Stimulated activated CD8-positive, alpha-beta memory T cell treated with anti-CD3 and anti-CD28 coated beads, Interleukin-15, amount 100 ng/mL, for 24 hours (primary cell): Measurements from ENCODE around the gene ZNF248.
A peak's percentile ranks its signal among the peaks of the same experiment; 100 is the strongest.
"Not testable (repeated sequence)": the region's sequence is repeated elsewhere in the genome, so short reads cannot be mapped to it uniquely, and the experiment has no call there.

Experiments used
- DNase-seq: peaks from one replicate; pipeline ENCODE4 v3.0.0-alpha.2; 2020; ENCODE audit warnings: low read depth

ZNF248 gene

DNA sequence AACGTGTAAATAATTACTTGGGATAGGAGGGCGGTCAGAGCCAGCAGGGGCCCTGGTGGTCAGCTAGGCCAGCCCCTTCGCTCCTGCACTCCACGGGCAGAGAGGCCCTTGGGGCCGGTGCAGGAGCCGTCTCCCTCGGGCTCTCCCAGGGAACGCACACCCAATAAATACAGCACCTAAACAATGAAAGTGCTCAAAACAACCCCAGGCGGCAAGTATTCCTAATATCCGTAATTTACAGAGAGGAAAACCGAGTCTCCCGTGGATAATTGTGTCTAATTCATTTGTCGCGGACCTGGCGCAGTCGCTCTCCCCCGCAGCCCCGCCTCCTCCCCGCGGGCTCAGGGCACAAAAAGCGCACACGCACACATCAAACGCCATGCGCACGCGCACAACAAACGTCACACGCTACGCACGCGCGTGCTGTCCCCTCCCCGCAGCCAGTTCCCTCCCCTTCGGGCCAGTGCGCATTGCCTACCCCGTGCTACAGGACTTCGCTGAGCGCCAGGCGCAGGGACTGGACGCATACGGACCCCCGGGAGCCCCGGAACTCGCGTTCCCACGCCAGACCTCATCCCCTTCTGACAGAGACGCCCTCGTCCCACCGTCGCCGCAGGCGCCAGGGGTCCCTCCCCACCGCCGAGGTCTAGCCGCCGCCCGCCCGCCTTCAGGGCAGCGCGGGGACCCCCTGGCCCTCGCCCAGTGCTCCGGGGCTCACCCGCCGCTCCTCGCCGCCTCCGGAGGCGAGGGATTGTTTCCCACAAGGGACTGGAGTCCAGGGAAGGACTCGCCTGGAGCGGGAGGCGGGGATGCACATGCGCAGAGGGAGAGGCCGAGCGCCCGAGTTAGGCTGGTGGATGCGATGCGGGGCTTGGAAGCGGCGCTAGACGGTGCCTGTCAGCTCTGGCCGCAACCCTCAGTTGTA lies at the start of gene ZNF248:
TSS of gene ZNF248 (minus strand) at position 324 of the 925 bp plus-strand sequence. CDS start 1,300 bp downstream, outside the sequence.
- peak; percentile 88 for DNase-seq

- DNase-seq: no peak
Measured at GRCh38 chr10:37906382-37906781, 49.0 kb upstream of the ZNF248 start.

- DNase-seq: no peak
Measured at GRCh38 chr10:37896436-37896835, 39.0 kb upstream of the ZNF248 start.

DNA sequence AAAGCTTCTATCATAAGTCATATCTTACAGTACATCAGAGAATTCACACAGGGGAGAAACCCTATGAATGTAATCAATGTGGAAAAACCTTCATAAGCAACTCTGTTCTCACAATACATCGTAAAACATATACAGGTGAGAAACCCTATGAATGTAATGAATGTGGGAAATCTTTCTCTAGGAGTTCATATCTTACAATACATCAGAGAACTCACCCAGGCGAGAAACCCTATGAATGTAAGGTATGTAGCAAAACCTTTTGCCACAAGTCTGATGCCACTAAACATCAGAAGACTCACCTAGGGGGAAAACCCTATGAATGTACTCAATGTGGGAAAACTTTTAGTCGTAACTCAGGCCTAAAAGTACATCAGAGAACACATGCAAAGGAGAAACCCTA lies 38.3 kb upstream of the ZNF248 start:
- DNase-seq: no peak

GRCh38 chr10:37885850-37886249 lies 28.4 kb upstream of the ZNF248 start:
- no peak for DNase-seq

GRCh38 chr10:37872955-37873354 lies 15.5 kb upstream of the ZNF248 start:
- no peak for DNase-seq

DNA sequence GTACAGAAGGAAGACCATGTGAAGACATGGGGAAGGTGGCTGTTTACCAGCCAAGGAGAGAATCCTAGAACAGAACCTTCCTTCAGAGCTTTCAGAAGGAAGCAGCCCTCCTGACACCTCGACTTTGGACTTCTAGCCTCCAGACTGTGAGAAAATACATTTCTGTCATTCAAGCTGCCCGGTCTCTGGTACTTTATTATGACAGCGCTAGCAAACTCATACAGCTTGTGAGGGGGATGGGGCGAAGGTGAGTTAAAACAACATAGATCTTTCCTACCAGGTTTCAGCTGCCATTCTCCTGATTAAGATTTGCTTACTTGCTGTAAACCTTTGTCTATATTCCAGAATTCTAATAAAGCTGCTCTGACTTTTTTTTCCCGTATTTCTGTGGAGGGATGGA lies 14.9 kb upstream of the ZNF248 start:
- no peak for DNase-seq

DNA sequence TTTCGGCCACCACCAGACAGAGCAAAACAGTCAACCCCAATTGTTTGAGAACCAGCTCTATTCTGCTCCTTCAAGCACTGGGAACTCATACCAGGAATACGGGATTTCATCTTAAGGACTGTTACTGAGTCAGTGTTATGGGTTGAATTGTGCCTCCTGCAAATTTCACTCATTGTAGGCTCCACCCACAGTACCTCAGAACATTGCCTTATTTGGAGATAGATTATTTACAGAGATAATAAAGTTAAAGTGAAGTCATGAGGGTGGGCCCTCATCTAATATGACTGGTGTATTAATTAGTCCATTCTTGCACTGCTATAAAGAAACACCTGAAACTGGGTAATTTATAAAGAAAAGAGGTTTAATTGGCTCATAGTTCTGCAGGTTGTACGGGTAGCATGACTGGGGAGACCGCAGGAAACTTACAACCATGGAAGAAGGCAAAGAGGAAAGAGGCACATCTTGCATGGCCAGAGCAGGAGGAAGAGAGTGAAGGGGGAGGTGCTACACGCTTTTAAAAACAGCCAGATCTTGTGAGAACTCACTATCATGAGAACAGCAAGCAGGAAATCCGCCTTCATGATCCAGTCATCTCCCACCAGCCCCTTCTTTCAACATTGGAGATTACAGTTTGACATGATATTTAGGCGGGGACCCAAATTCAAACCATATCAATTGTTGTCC lies 14.3 kb upstream of the ZNF248 start:
- DNase-seq: no peak

GRCh38 chr10:37871143-37871542 lies 13.7 kb upstream of the ZNF248 start:
- DNase-seq: no peak

DNA sequence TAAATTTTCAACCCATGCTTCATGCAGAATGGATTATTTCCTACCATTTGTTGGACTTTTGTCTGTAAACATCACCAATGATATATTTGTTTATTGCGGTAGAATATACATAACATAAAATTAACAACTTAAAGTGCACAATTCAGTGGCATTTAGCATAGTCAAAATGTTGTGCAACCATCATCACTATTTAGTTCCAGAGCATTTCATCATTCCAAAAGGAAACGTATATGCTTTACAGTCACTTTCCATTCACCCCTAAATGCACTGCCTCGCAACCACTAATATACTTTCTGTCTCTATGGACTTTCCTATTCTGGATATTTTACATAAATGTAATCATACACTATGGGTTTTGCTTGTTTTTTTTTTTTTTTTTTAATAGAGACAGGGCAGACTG lies 11.4 kb upstream of the ZNF248 start:
- DNase-seq: no peak

DNA sequence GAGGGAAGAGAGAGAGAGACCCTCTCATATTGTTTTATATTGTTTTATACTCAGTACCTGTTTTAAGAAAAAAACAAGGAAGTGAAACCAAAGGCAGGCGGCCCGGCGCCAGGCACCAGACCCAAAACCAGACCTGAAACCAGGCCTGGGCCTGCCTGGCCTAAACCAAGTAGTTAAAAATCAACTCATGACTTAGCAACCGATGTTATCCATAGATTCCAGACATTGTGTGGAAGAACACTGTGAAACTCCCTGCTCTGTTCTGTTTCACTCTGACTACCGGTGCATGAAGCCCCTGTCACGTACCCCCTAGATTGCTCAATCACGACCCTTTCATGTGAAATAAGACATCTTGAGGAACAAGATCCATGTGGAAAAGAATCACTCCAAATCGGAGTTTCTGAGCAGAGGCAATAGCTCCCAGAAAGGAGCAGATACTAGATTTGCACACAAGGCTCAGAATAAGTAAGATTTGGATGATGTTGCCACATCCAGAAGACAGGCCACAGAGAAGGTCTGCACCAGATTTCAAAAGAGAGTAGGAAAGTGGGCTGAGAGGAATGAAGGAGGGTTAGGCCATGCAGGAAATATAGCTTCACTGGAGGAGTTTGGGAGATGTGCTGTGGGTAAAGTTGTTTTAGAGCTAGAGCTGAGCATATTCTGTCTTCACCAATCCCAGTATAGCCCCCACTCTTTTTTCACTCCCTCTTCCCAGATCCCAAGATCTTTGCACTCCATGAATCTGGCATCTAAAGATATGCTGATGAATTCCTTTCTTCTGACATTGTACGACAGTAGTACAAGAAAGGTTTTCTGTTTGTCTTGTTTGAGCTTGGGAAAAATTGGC lies 8.8 kb upstream of the ZNF248 start:
- DNase-seq: no peak

GRCh38 chr10:37865264-37865663 lies 7.9 kb upstream of the ZNF248 start:
- no peak for DNase-seq

GRCh38 chr10:37860494-37861190 lies 3.2 kb upstream of the ZNF248 start:
- no peak for DNase-seq

DNA sequence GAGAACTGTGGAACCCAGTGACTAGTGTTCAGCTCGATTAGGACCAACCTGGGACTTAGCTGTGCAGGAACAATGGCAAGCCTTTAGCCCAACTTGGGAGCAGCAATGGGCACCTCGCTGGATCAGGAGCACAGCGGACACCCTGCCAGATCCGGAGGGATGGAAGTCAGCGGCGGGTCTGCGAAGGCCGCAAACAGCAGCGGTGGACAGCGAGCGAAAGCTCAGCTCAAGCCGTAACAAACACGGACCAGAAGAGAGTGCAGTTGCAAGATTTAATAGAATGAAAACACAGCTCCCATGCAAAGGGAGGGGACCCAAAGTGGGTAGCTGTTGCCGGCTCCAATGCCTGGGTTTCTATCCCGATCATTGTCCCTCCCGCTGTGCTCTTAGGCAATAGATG lies 1.9 kb upstream of the ZNF248 start:
- not testable (repeated sequence) for DNase-seq

DNA sequence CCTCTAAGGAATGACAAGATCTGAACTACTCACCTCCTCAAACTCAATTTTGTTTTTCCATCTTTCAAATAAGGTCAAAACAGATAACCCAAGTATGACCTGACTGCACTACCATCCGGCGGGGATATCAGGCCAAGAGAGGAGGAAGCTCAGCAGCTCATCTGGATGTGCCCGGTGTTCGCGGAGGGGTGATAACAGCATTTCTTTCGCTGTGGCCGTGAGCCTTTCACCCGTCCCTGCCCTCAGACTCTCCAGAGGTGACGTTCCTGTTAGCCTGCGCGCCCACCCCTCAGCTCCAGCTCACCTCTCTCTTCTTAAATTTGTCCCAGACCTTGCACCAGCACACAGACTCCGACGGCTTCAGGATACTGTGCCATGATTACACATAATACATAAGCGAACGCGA lies 526 bp downstream of the ZNF248 start:
- DNase-seq: peak; percentile 2

GRCh38 chr10:37855636-37856035 lies 1.8 kb downstream of the ZNF248 start:
- DNase-seq: no peak

- DNase-seq: no peak
Measured at GRCh38 chr10:37854626-37855025, 2.8 kb downstream of the ZNF248 start.

DNA sequence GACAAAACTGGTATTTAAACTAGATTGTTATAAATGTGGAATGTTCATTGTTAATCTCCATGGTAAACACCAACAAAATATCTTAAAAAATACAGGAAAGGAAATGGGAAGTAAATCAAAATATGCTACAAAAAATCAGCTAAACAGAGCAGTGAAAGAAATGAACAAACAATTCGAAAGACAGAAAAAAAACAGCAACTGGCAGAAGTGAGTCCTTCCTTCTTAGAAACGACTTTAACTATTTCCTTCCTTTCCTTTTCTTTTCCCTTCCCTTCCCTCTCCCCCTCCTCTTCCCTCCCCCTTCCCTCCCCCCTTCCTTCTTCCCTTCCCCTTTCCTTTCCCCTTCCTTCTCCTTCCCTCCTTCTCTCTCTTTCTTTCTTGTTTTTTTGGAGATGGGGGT lies 12.8 kb downstream of the ZNF248 start:
- DNase-seq: no peak

DNA sequence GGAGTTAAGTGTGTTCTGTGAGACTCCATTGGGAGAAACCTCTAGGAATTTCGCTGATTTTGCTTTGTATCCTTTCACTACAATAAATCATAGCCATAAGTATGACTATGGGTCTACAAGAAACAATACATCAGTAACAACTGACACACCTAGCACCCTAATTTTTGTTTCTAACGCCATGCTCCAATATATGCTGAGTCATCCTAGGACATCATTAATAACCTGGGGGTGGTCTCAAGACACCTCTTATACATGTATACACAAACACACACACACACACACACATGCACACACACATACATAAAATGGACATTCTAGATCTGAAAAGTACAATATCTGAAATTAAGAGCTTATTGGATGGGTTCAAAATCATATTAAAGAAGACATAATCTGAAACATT lies 18.2 kb downstream of the ZNF248 start:
- no peak for DNase-seq

DNA sequence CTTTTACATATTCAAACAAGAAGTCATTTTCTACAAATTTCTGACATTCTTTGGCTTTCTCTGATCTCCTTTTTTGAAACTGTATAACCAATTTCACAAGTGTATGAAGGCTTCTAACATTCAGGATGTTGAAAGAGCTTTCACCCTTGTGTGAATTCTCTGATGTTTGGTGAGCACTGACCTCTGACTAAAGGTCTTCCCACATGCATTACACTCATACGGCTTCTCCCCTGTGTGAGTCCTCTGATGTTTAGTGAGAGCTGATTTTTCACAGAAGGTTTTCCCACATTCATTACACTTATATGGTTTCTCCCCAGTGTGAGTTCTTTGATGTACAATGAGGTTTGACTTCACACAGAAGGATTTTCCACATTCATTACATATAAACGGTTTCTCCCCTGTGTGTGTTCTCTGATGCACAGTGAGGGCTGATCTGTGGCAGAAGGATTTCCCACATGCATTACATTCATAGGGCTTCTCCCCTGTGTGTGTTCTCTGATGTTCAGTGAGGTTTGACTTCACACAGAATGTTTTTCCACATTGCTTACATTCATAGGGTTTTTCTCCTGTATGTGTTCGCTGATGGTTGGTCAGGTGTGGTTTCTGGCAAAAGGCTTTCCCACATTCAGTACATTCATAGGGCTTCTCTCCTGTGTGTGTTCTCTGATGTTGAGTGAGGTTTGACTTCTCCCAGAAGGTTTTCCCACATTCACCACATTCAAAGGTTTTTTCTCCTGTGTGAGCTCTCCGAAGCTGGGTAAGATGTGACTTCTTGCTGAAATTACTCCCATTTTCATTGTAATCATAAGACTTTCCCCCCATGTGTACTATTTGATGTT lies 25.7 kb downstream of the ZNF248 start:
- DNase-seq: no peak

DNA sequence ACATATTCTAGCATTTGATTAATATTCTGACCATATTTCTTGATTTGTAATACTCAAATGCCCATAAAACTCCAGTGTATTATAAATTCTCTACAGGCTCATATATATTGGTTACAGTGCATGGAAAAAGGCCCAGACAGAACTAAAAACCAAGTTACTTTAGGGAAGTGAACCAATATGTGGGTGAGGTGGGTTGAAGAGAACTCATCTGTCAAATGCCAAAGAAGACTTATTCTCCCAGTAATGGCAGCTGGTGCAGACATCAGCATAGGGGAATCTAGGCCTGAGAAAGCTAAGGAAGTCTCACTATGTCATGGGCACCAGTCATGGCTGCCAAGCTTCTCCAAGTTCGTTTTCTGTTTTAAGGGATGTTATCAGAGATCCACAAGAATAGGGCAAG lies 30.6 kb downstream of the ZNF248 start:
- no peak for DNase-seq
